ENCODE data around the gene DNHD1. TPM values are rescaled to one million over a fixed set of nuclear protein-coding genes. Genes with fewer than 3 reads are reported as not detected.

DNHD1 gene
- total RNA-seq, 6 experiments from 2014 or later = 1.4 to 2.3 (median 1.6) TPM

GRCh38 chr11:6561288-6561687 lies 64.2 kb downstream of the DNHD1 start:
- no peak for DNase-seq
- H3K4me1 Mint-ChIP-seq (ENCODE audit: low read depth) = peaks cover 7% of the 10 kb centered on the region
- no peak for TF ChIP-seq CTCF (IDR thresholded peaks at IDR 0.05)
- H3K4me3 Mint-ChIP-seq = no peak overlapping the region
- no peaks in the 10 kb centered on the region; the same call in none of the 2 replicates for H3K27me3 Mint-ChIP-seq (ENCODE audit: insufficient read depth)
- H3K36me3 Mint-ChIP-seq (ENCODE audit: low read depth) = no peaks in the 10 kb centered on the region; the same call in 1 of the 2 replicates
- H3K27ac Mint-ChIP-seq = no peak overlapping the region
- H3K9me3 Mint-ChIP-seq = no peaks in the 10 kb centered on the region

- peaks cover 8% of the 10 kb centered on the region for H3K4me1 Mint-ChIP-seq (ENCODE audit: low read depth)
- H3K4me3 Mint-ChIP-seq = no peak overlapping the region
- TF ChIP-seq CTCF (IDR thresholded peaks at IDR 0.05) = no peak
- no peaks in the 10 kb centered on the region for H3K9me3 Mint-ChIP-seq
- H3K27ac Mint-ChIP-seq = no peak overlapping the region
- H3K27me3 Mint-ChIP-seq (ENCODE audit: insufficient read depth) = no peaks in the 10 kb centered on the region; the same call in none of the 2 replicates
- DNase-seq = no peak
- no peaks in the 10 kb centered on the region; the same call in 1 of the 2 replicates for H3K36me3 Mint-ChIP-seq (ENCODE audit: low read depth)
Measured at GRCh38 chr11:6563121-6563619, 66.1 kb downstream of the DNHD1 start.

GRCh38 chr11:6563667-6564066 lies 66.6 kb downstream of the DNHD1 start:
- Mint-ChIP-seq H3K27me3 (ENCODE audit: insufficient read depth) (no peaks in the 10 kb centered on the region; the same call in none of the 2 replicates), H3K36me3 (ENCODE audit: low read depth) (no peaks in the 10 kb centered on the region; the same call in 1 of the 2 replicates), H3K9me3 (no peaks in the 10 kb centered on the region), H3K4me1 (ENCODE audit: low read depth) (peaks cover 13% of the 10 kb centered on the region), H3K27ac (no peak overlapping the region), H3K4me3 (no peak overlapping the region)
- DNase-seq = no peak
- no peak for TF ChIP-seq CTCF (IDR thresholded peaks at IDR 0.05)

- no peak for DNase-seq
- Mint-ChIP-seq H3K36me3 (ENCODE audit: low read depth) (no peaks in the 10 kb centered on the region; the same call in 1 of the 2 replicates), H3K27ac (no peak overlapping the region; the same call in 1 of the 2 replicates), H3K4me1 (ENCODE audit: low read depth) (peaks cover 16% of the 10 kb centered on the region), H3K9me3 (no peaks in the 10 kb centered on the region), H3K27me3 (ENCODE audit: insufficient read depth) (no peaks in the 10 kb centered on the region; the same call in none of the 2 replicates), H3K4me3 (no peak overlapping the region)
- no peak for TF ChIP-seq CTCF (IDR thresholded peaks at IDR 0.05)
Measured at GRCh38 chr11:6565325-6565724, 68.2 kb downstream of the DNHD1 start.

- no peaks in the 10 kb centered on the region for H3K9me3 Mint-ChIP-seq
- no peak overlapping the region for H3K4me3 Mint-ChIP-seq
- H3K27ac Mint-ChIP-seq = no peak overlapping the region
- peaks cover 16% of the 10 kb centered on the region for H3K4me1 Mint-ChIP-seq (ENCODE audit: low read depth)
- no peak for TF ChIP-seq CTCF (IDR thresholded peaks at IDR 0.05)
- no peak for DNase-seq
- no peaks in the 10 kb centered on the region; the same call in 1 of the 2 replicates for H3K36me3 Mint-ChIP-seq (ENCODE audit: low read depth)
- H3K27me3 Mint-ChIP-seq (ENCODE audit: insufficient read depth) = no peaks in the 10 kb centered on the region; the same call in none of the 2 replicates
Measured at GRCh38 chr11:6565988-6566703, 69.1 kb downstream of the DNHD1 start.
